ENCODE data around the gene MSI2. TPM values are rescaled to one million over a fixed set of nuclear protein-coding genes. Genes with fewer than 3 reads are reported as not detected.

Gene MSI2
- total RNA-seq, 2 experiments from 2014 or later, result 131 to 164 TPM

DNA sequence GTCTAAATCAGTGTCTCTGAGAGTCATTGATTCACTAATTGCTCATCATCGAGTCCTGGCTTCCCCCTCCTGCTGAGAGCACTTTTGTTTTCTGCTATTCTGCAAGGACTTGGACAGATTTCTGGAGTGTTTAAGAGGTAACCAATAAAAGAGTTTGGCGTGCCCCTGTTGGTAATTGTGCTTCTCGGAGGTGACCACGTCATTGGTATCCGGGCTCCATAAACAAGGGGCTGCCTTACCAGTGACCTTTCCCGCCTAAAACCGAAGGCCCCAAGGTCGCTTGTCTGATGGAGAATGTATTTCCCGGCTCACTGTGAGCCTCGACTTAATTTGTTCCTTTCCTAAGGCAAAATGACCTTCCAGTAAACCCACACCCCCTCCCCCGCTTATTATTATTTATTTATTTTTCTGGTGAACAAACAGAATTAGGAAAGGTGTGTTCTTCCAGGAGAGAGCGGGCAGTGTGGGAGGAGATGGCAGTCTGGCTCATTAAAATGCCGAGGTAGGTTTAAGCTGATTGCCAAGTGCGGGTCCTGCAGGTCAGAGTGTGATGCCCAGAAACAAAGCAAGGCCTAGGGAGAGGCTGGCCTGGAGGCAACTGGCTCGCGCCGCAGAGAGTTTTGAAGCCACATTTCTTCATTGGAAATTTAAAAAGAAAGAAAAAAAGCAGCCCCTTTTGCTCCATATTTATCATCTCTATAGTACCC lies 30.2 kb downstream of the MSI2 start:
- intact Hi-C loops (cut with micrococcal nuclease; ENCODE audit: unreplicated experiment), result loop anchor here (5.0 kb wide), 1 partner anchor 116 kb away; no protein-coding TSS in a partner anchor
- H3K4me2 ChIP-seq (ENCODE audit: low read length), result peak overlapping the region; percentile 80
- peaks cover 6% of the 10 kb centered on the region; the same call in 1 of the 2 replicates for H3K79me2 ChIP-seq (ENCODE audit: insufficient read depth, low read depth, low read length)
- no peak overlapping the region for H2AFZ ChIP-seq (ENCODE audit: low read length)
- peak overlapping the region; percentile 54 for H3K4me3 ChIP-seq (ENCODE audit: low read depth, low read length, poor library complexity, severe bottlenecking)
- no peak for DNase-seq (ENCODE audit: low spot score)
- POLR2A ChIA-PET, result interaction anchor here (0.7 kb wide), 1 partner anchor 15 kb away, joined by 3 read pairs; no protein-coding TSS in a partner anchor
- no peaks in the 10 kb centered on the region for H3K9me2 ChIP-seq (ENCODE audit: insufficient read depth, low read length)
- CTCF ChIA-PET (ENCODE audit: unreplicated experiment), result no interaction called here
- H3K9me3 ChIP-seq (ENCODE audit: low read length), result no peaks in the 10 kb centered on the region
- TF ChIP-seq EZH2phosphoT487 (IDR thresholded peaks at IDR 0.05; ENCODE audit: borderline replicate concordance, low read depth, low read length), result no peak
- TF ChIP-seq, protein P1, sequence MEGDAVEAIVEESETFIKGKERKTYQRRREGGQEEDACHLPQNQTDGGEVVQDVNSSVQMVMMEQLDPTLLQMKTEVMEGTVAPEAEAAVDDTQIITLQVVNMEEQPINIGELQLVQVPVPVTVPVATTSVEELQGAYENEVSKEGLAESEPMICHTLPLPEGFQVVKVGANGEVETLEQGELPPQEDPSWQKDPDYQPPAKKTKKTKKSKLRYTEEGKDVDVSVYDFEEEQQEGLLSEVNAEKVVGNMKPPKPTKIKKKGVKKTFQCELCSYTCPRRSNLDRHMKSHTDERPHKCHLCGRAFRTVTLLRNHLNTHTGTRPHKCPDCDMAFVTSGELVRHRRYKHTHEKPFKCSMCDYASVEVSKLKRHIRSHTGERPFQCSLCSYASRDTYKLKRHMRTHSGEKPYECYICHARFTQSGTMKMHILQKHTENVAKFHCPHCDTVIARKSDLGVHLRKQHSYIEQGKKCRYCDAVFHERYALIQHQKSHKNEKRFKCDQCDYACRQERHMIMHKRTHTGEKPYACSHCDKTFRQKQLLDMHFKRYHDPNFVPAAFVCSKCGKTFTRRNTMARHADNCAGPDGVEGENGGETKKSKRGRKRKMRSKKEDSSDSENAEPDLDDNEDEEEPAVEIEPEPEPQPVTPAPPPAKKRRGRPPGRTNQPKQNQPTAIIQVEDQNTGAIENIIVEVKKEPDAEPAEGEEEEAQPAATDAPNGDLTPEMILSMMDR (conservative IDR thresholded peaks at IDR 0.05; ENCODE audit: low read length), result no peak
- BruUV-seq (replicated peaks), result no TSS peak
- H3K4me1 ChIP-seq (ENCODE audit: insufficient read depth, low read length, poor library complexity, severe bottlenecking), result peaks cover 48% of the 10 kb centered on the region
- peak overlapping the region; percentile 70 for H3K27ac ChIP-seq (ENCODE audit: low read depth, low read length, poor library complexity, severe bottlenecking)
- peaks cover 57% of the 10 kb centered on the region for H3K36me3 ChIP-seq (ENCODE audit: insufficient read depth, low read length)
- no peaks in the 10 kb centered on the region for H4K20me1 ChIP-seq (ENCODE audit: insufficient read depth, low read length)

- Histone ChIP-seq H3K4me3 (ENCODE audit: low read depth, low read length, poor library complexity, severe bottlenecking) (no peak overlapping the region), H3K36me3 (ENCODE audit: insufficient read depth, low read length) (peaks cover 62% of the 10 kb centered on the region), H4K20me1 (ENCODE audit: insufficient read depth, low read length) (no peaks in the 10 kb centered on the region), H3K4me1 (ENCODE audit: insufficient read depth, low read length, poor library complexity, severe bottlenecking) (peaks cover 37% of the 10 kb centered on the region), H3K4me2 (ENCODE audit: low read length) (no peak overlapping the region), H2AFZ (ENCODE audit: low read length) (no peak overlapping the region), H3K79me2 (ENCODE audit: insufficient read depth, low read depth, low read length) (peaks cover 6% of the 10 kb centered on the region; the same call in 1 of the 2 replicates), H3K9me2 (ENCODE audit: insufficient read depth, low read length) (no peaks in the 10 kb centered on the region), H3K9me3 (ENCODE audit: low read length) (no peaks in the 10 kb centered on the region), H3K27ac (ENCODE audit: low read depth, low read length, poor library complexity, severe bottlenecking) (no peak overlapping the region)
- ChIA-PET POLR2A (no interaction called here), CTCF (ENCODE audit: unreplicated experiment) (no interaction called here)
- no TSS peak for BruUV-seq (replicated peaks)
- intact Hi-C loops (cut with micrococcal nuclease; ENCODE audit: unreplicated experiment), result loop anchor here (5.0 kb wide), 1 partner anchor 114 kb away; no protein-coding TSS in a partner anchor
- no peak for TF ChIP-seq EZH2phosphoT487 (IDR thresholded peaks at IDR 0.05; ENCODE audit: borderline replicate concordance, low read depth, low read length)
- TF ChIP-seq, protein P1 (conservative IDR thresholded peaks at IDR 0.05; ENCODE audit: low read length), result no peak
- no peak for DNase-seq (ENCODE audit: low spot score)
These were observed 31.9 kb downstream of the MSI2 start for GRCh38 chr17:57288040-57288772.
